HG02642 (cell line): Measurements from ENCODE around the gene PCGF2.
"Not testable (repeated sequence)": the region's sequence is repeated elsewhere in the genome, so short reads cannot be mapped to it uniquely, and the experiment has no call there.

Experiments
- ATAC-seq: cut with Tn5 transposase; IDR thresholded peaks from one replicate; pipeline ENCODE4 v1.9.1; 2021; ENCODE audit warnings: mild to moderate bottlenecking; ENCODE audit not compliant: unreplicated experiment, poor library complexity

The PCGF2 gene

GRCh38 chr17:38738007-38738662 lies 10.0 kb downstream of the PCGF2 start:
- ATAC-seq: no peak

GRCh38 chr17:38735161-38735997 lies 12.8 kb downstream of the PCGF2 start:
- ATAC-seq: no peak

- no peak for ATAC-seq
These were observed 13.9 kb downstream of the PCGF2 start for GRCh38 chr17:38733982-38734973.

- ATAC-seq: no peak
These were observed 14.7 kb downstream of the PCGF2 start for GRCh38 chr17:38733282-38733981.

- ATAC-seq: no peak
These were observed 15.5 kb downstream of the PCGF2 start for GRCh38 chr17:38732376-38733281.

- ATAC-seq: no peak
These were observed 16.4 kb downstream of the PCGF2 start for GRCh38 chr17:38731526-38732294.

GRCh38 chr17:38730526-38731379 lies 17.4 kb downstream of the PCGF2 start:
- peak; percentile 1 for ATAC-seq

GRCh38 chr17:38729886-38730525 lies 18.1 kb downstream of the PCGF2 start, which contains the start of gene CISD3:
Gene CISD3, plus strand, starts transcription at chr17:38730341. Its CDS starts 18 bp downstream, at chr17:38730359.
- peak; percentile 81 for ATAC-seq

GRCh38 chr17:38729368-38729885 lies 18.7 kb downstream of the PCGF2 start:
- no peak for ATAC-seq

GRCh38 chr17:38728290-38728831 lies 19.8 kb downstream of the PCGF2 start:
- no peak for ATAC-seq

- no peak for ATAC-seq
These were observed 20.4 kb downstream of the PCGF2 start for GRCh38 chr17:38727736-38728135.

GRCh38 chr17:38726145-38726544 lies 22.0 kb downstream of the PCGF2 start:
- ATAC-seq: not testable (repeated sequence)

GRCh38 chr17:38725066-38725465 lies 23.1 kb downstream of the PCGF2 start:
- ATAC-seq: no peak

GRCh38 chr17:38724337-38724988 lies 23.7 kb downstream of the PCGF2 start:
- no peak for ATAC-seq

- no peak for ATAC-seq
These were observed 26.3 kb downstream of the PCGF2 start for GRCh38 chr17:38721802-38722201.

GRCh38 chr17:38720941-38721340 lies 27.2 kb downstream of the PCGF2 start:
- ATAC-seq: no peak
